ENCODE data around the gene LAMB4.

Gene LAMB4

GRCh38 chr7:108094346-108094745 lies 35.8 kb downstream of the LAMB4 start:
- DNase-seq (ENCODE audit: extremely low spot score) = no peak
- ChIA-PET POLR2A (no interaction called here), CTCF (no interaction called here)
- TF ChIP-seq SP1 (IDR thresholded peaks at IDR 0.05) (no peak), ARNT (IDR thresholded peaks at IDR 0.05) (no peak), HDGF (IDR thresholded peaks at IDR 0.05; ENCODE audit: borderline replicate concordance) (no peak), LEF1 (IDR thresholded peaks at IDR 0.05; ENCODE audit: borderline replicate concordance) (no peak), PKNOX1 (IDR thresholded peaks at IDR 0.05) (no peak), FOXK2 (IDR thresholded peaks at IDR 0.05) (no peak), NFRKB (IDR thresholded peaks at IDR 0.05) (no peak), SUZ12 (IDR thresholded peaks at IDR 0.05) (no peak), FOXM1 (IDR thresholded peaks at IDR 0.05; ENCODE audit: borderline replicate concordance) (no peak), BHLHE40 (IDR thresholded peaks at IDR 0.05; ENCODE audit: borderline replicate concordance) (no peak), FOXA1 (IDR thresholded peaks at IDR 0.05) (no peak), L3MBTL2 (conservative IDR thresholded peaks at IDR 0.05) (no peak), TARDBP (IDR thresholded peaks at IDR 0.05) (no peak), CTBP1 (IDR thresholded peaks at IDR 0.05; ENCODE audit: borderline replicate concordance) (no peak), ELF4 (IDR thresholded peaks at IDR 0.05) (no peak), ZNF384 (IDR thresholded peaks at IDR 0.05) (no peak)

- no peak for TF ChIP-seq ELF4 (IDR thresholded peaks at IDR 0.05)
- no peak for TF ChIP-seq PKNOX1 (IDR thresholded peaks at IDR 0.05)
- TF ChIP-seq FOXA1 (IDR thresholded peaks at IDR 0.05) = no peak
- TF ChIP-seq HDGF (IDR thresholded peaks at IDR 0.05; ENCODE audit: borderline replicate concordance) = no peak
- TF ChIP-seq L3MBTL2 (conservative IDR thresholded peaks at IDR 0.05) = no peak
- no peak for TF ChIP-seq SUZ12 (IDR thresholded peaks at IDR 0.05)
- no peak for TF ChIP-seq FOXK2 (IDR thresholded peaks at IDR 0.05)
- TF ChIP-seq FOXM1 (IDR thresholded peaks at IDR 0.05; ENCODE audit: borderline replicate concordance) = no peak
- TF ChIP-seq ARNT (IDR thresholded peaks at IDR 0.05) = no peak
- no peak for TF ChIP-seq LEF1 (IDR thresholded peaks at IDR 0.05; ENCODE audit: borderline replicate concordance)
- no peak for TF ChIP-seq ZNF384 (IDR thresholded peaks at IDR 0.05)
- no peak for TF ChIP-seq SP1 (IDR thresholded peaks at IDR 0.05)
- no peak for TF ChIP-seq BHLHE40 (IDR thresholded peaks at IDR 0.05; ENCODE audit: borderline replicate concordance)
- no peak for TF ChIP-seq TARDBP (IDR thresholded peaks at IDR 0.05)
- no peak for TF ChIP-seq CTBP1 (IDR thresholded peaks at IDR 0.05; ENCODE audit: borderline replicate concordance)
- TF ChIP-seq NFRKB (IDR thresholded peaks at IDR 0.05) = no peak
- DNase-seq (ENCODE audit: extremely low spot score) = no peak
- CTCF ChIA-PET = no interaction called here
- POLR2A ChIA-PET = no interaction called here
Observed at GRCh38 chr7:108093851-108094331, 36.3 kb downstream of the LAMB4 start.

- TF ChIP-seq ELF4 (IDR thresholded peaks at IDR 0.05) (no peak), BHLHE40 (IDR thresholded peaks at IDR 0.05; ENCODE audit: borderline replicate concordance) (no peak), ZNF384 (IDR thresholded peaks at IDR 0.05) (no peak), FOXM1 (IDR thresholded peaks at IDR 0.05; ENCODE audit: borderline replicate concordance) (no peak), SP1 (IDR thresholded peaks at IDR 0.05) (no peak)
- ChIA-PET CTCF (no interaction called here), POLR2A (no interaction called here)
- no peak for DNase-seq (ENCODE audit: extremely low spot score)
Observed at GRCh38 chr7:108093341-108093740, 36.8 kb downstream of the LAMB4 start.

GRCh38 chr7:108091461-108091831 lies 38.7 kb downstream of the LAMB4 start:
- ChIA-PET POLR2A (no interaction called here), CTCF (no interaction called here)
- no peak for TF ChIP-seq L3MBTL2 (conservative IDR thresholded peaks at IDR 0.05)
- TF ChIP-seq FOXM1 (IDR thresholded peaks at IDR 0.05; ENCODE audit: borderline replicate concordance) = no peak
- no peak for TF ChIP-seq TARDBP (IDR thresholded peaks at IDR 0.05)
- TF ChIP-seq BHLHE40 (IDR thresholded peaks at IDR 0.05; ENCODE audit: borderline replicate concordance) = no peak
- TF ChIP-seq SP1 (IDR thresholded peaks at IDR 0.05) = no peak
- TF ChIP-seq ZNF384 (IDR thresholded peaks at IDR 0.05) = no peak
- no peak for TF ChIP-seq SUZ12 (IDR thresholded peaks at IDR 0.05)
- TF ChIP-seq CTBP1 (IDR thresholded peaks at IDR 0.05; ENCODE audit: borderline replicate concordance) = no peak
- no peak for TF ChIP-seq FOXK2 (IDR thresholded peaks at IDR 0.05)
- no peak for TF ChIP-seq NFRKB (IDR thresholded peaks at IDR 0.05)
- no peak for TF ChIP-seq HDGF (IDR thresholded peaks at IDR 0.05; ENCODE audit: borderline replicate concordance)
- TF ChIP-seq PKNOX1 (IDR thresholded peaks at IDR 0.05) = no peak
- no peak for TF ChIP-seq LEF1 (IDR thresholded peaks at IDR 0.05; ENCODE audit: borderline replicate concordance)
- TF ChIP-seq ELF4 (IDR thresholded peaks at IDR 0.05) = no peak
- no peak for TF ChIP-seq FOXA1 (IDR thresholded peaks at IDR 0.05)
- TF ChIP-seq ARNT (IDR thresholded peaks at IDR 0.05) = no peak
- no peak for DNase-seq (ENCODE audit: extremely low spot score)

- POLR2A ChIA-PET = no interaction called here
- CTCF ChIA-PET = no interaction called here
- no peak for TF ChIP-seq L3MBTL2 (conservative IDR thresholded peaks at IDR 0.05)
- no peak for TF ChIP-seq ELF4 (IDR thresholded peaks at IDR 0.05)
- no peak for TF ChIP-seq BHLHE40 (IDR thresholded peaks at IDR 0.05; ENCODE audit: borderline replicate concordance)
- no peak for TF ChIP-seq FOXM1 (IDR thresholded peaks at IDR 0.05; ENCODE audit: borderline replicate concordance)
- TF ChIP-seq FOXK2 (IDR thresholded peaks at IDR 0.05) = no peak
- no peak for TF ChIP-seq HDGF (IDR thresholded peaks at IDR 0.05; ENCODE audit: borderline replicate concordance)
- TF ChIP-seq SP1 (IDR thresholded peaks at IDR 0.05) = no peak
- no peak for TF ChIP-seq SUZ12 (IDR thresholded peaks at IDR 0.05)
- no peak for TF ChIP-seq PKNOX1 (IDR thresholded peaks at IDR 0.05)
- TF ChIP-seq ARNT (IDR thresholded peaks at IDR 0.05) = no peak
- TF ChIP-seq FOXA1 (IDR thresholded peaks at IDR 0.05) = no peak
- no peak for TF ChIP-seq LEF1 (IDR thresholded peaks at IDR 0.05; ENCODE audit: borderline replicate concordance)
- TF ChIP-seq NFRKB (IDR thresholded peaks at IDR 0.05) = no peak
- TF ChIP-seq TARDBP (IDR thresholded peaks at IDR 0.05) = no peak
- DNase-seq (ENCODE audit: extremely low spot score) = no peak
Observed at GRCh38 chr7:108090791-108091460, 39.2 kb downstream of the LAMB4 start.
